Keratinocyte (primary cell): Measurements from ENCODE around the gene FAM50B. TPM values are rescaled to one million over a fixed set of nuclear protein-coding genes. Genes with fewer than 3 reads are reported as not detected.

ENCODE experiments used
- DNase-seq: peaks from one replicate; pipeline ENCODE4 v3.0.0-alpha.2; 2011; ENCODE audit warnings: low read depth, missing footprints, low spot score
- FAIRE-seq: peaks from 2 replicates; lab custom pipeline; 2011; peaks lifted over from hg19 to GRCh38; lab: Jason Lieb, UNC
- H2AFZ ChIP-seq: 2 replicates; pipeline ENCODE4 v1.6.0; 2012; ENCODE audit warnings: low read length, control low read depth, inconsistent platforms; ENCODE audit not compliant: control insufficient read depth
- H3K27ac ChIP-seq: 2 replicates; pipeline ENCODE4 v1.5.1; 2011; ENCODE audit warnings: low read length; ENCODE audit not compliant: control insufficient read depth, insufficient read depth
- H3K27me3 ChIP-seq: 3 replicates; pipeline ENCODE4 v1.6.0; 2011; ENCODE audit warnings: low read length; ENCODE audit not compliant: control insufficient read depth, insufficient read depth; ENCODE audit errors: extremely low read depth
- H3K36me3 ChIP-seq, 2 experiments: 2 replicates in 1 of 2; 3 replicates in 1 of 2; pipeline ENCODE4 v1.5.1; 2011; ENCODE audit warnings: low read length in 2 of 2, mild to moderate bottlenecking in 1 of 2; ENCODE audit not compliant: control insufficient read depth in 2 of 2, insufficient read depth in 2 of 2; ENCODE audit errors: extremely low read depth in 1 of 2
- H3K4me1 ChIP-seq: 3 replicates; pipeline ENCODE4 v1.5.1; 2011; ENCODE audit warnings: low read length; ENCODE audit not compliant: control insufficient read depth, insufficient read depth; ENCODE audit errors: extremely low read depth
- H3K4me2 ChIP-seq: 3 replicates; pipeline ENCODE4 v1.6.0; 2011; ENCODE audit warnings: low read depth, low read length; ENCODE audit not compliant: control insufficient read depth, insufficient read depth; ENCODE audit errors: extremely low read depth
- H3K4me3 ChIP-seq, 3 experiments: fragments of 200-600 bp in 1 of 3; sonication (generic) in 1 of 3; 2 replicates in 2 of 3; 3 replicates in 1 of 3; pipeline ENCODE4 v1.5.1; 2011 to 2016; ENCODE audit warnings: low read length in 3 of 3, mild to moderate bottlenecking in 3 of 3, control low read depth in 2 of 3, inconsistent platforms in 1 of 3, low read depth in 1 of 3, mixed read lengths in 1 of 3, mixed run types in 1 of 3, moderate library complexity in 1 of 3; ENCODE audit not compliant: control insufficient read depth in 2 of 3, insufficient read depth in 2 of 3; ENCODE audit errors: extremely low read depth in 1 of 3
- H3K79me2 ChIP-seq: 2 replicates; pipeline ENCODE4 v1.6.0; 2012; ENCODE audit warnings: low read length; ENCODE audit not compliant: control insufficient read depth, insufficient read depth
- H3K9ac ChIP-seq: 3 replicates; pipeline ENCODE4 v1.6.0; 2011; ENCODE audit warnings: low read length; ENCODE audit not compliant: control insufficient read depth, insufficient read depth; ENCODE audit errors: extremely low read depth
- H3K9me1 ChIP-seq: 3 replicates; pipeline ENCODE4 v1.6.0; 2011; ENCODE audit warnings: low read length; ENCODE audit not compliant: control insufficient read depth, insufficient read depth; ENCODE audit errors: extremely low read depth
- H3K9me3 ChIP-seq: 2 replicates; pipeline ENCODE4 v1.5.1; 2012; ENCODE audit warnings: low read depth, low read length; ENCODE audit not compliant: control insufficient read depth
- H4K20me1 ChIP-seq: 3 replicates; pipeline ENCODE4 v1.6.0; 2011; ENCODE audit warnings: low read length; ENCODE audit not compliant: control insufficient read depth, insufficient read depth; ENCODE audit errors: extremely low read depth
- CTCF ChIP-seq, 3 experiments: IDR thresholded peaks in 1 of 3; conservative IDR thresholded peaks in 1 of 3; optimal IDR thresholded peaks in 1 of 3; 2 replicates in 2 of 3; 3 replicates in 1 of 3; pipeline versions ENCODE3 to v1.5.1; 2011; ENCODE audit warnings: low read length in 3 of 3, mild to moderate bottlenecking in 3 of 3, moderate library complexity in 2 of 3, control low read depth in 1 of 3, inconsistent platforms in 1 of 3; ENCODE audit not compliant: insufficient read depth in 2 of 3; ENCODE audit errors: extremely low read depth in 1 of 3
- EZH2 ChIP-seq: IDR thresholded peaks from one replicate; pipeline ENCODE4 v1.6.1; 2012; ENCODE audit warnings: inconsistent platforms, mild to moderate bottlenecking, low read length, moderate library complexity
- dilution Hi-C: fragments of 300-500 bp; cut with MboI; formaldehyde crosslinking; loops from one replicate; pipeline ENCODE4 v1.7.0; 2020; ENCODE audit warnings: low sequenced_read_pairs; ENCODE audit not compliant: extremely low pct_ligation_motif_present
- polyA plus RNA-seq, 5 experiments: library from polyadenylated mRNA; depleted of rRNA in 3 of 5; stranded (reverse) in 3 of 5; stranded (forward) in 1 of 5; unstranded in 1 of 5; fragments of >200 nt; gene quantifications; 1 replicate in 1 of 5; 2 replicates in 3 of 5; 3 replicates in 1 of 5; pipeline versions ENCODE4 v1.2.1 to v1.2.3, GENCODE V29; 2011 to 2012; ENCODE audit warnings: missing spikeins in 2 of 5, low read depth in 1 of 5, low replicate concordance in 1 of 5

Gene FAM50B
- polyA plus RNA-seq, 1 donor (not counting 4 experiments of a cell fraction or from before 2014, with no cell fraction given), result 4.0 TPM

DNA sequence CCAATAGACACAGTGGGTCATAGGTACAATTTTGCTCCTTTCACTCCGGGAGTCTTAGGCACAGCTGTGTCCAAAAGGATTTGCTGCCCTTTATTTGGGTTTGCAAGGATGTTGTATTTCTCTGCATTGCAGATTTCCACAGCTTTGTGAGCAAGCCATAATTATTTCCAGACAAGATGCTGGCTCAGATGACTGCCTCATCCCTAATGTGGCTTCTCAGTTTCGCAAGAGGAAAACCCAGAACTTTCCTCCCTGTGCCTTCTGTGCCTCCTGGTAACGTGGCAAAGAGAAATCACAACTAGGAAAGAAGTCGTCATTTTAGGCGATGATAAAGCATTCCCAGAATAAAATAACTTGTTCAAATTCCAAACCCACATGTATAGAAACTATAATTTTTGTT lies 33.7 kb downstream of the FAM50B start:
- Histone ChIP-seq H3K9me1 (no peaks in the 10 kb centered on the region), H3K4me1 (peaks cover 10% of the 10 kb centered on the region), H2AFZ (no peak overlapping the region), H3K36me3 (no peaks in the 10 kb centered on the region), H3K27me3 (no peaks in the 10 kb centered on the region), H3K9me3 (no peaks in the 10 kb centered on the region), H3K4me3 (no peak overlapping the region), H3K9ac (no peak overlapping the region), H3K79me2 (no peaks in the 10 kb centered on the region), H3K4me2 (no peak overlapping the region), H3K27ac (no peak overlapping the region), H4K20me1 (no peaks in the 10 kb centered on the region)
- DNase-seq (no peak), FAIRE-seq (no peak)
- no peak for TF ChIP-seq CTCF (optimal IDR thresholded peaks at IDR 0.05 in 1 of 3, IDR thresholded peaks at IDR 0.05 in 1 of 3, conservative IDR thresholded peaks at IDR 0.05 in 1 of 3; ENCODE audit: extremely low read depth in 1 of 3, insufficient read depth in 2 of 3, low read length in 3 of 3)
- TF ChIP-seq EZH2, result no peak
- dilution Hi-C loops, result no loop called here

DNA sequence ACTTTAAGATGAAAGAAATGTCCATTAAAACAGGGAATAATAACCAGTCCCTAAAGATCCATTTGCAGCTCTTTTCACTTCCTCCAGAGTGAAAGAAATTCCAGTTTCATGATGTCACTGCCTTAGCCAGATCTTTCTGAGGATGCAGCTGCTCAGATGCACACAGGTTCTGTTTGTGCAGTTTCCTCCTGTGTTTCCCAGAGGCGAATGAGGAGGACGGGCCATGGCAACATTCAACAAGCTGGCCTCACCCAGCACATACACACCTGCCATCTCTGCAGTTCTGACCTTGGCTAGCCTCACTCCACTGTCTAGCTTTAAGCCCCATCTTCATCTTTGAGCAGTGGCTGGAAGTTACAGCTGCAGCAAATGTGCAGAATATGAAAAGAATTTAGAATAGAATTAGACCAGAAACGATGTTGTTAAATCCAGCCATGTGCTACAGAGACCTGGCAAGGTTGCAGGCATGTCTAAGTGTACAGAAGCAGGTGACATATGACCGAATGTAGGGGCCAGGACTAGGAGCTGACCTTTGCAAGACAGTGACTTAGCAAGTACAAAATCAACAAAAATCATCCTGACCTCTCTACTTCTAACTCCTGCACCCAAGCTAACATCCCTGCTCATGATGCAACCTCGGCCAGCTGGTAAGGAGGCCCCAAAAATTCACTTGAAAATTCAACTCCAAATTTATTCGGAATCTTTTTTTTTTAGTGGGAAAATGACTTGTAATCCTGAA lies 35.0 kb downstream of the FAM50B start:
- H3K4me2 ChIP-seq, result peak overlapping the region; percentile 31
- peaks cover 10% of the 10 kb centered on the region for H3K4me1 ChIP-seq
- H3K9me1 ChIP-seq, result no peaks in the 10 kb centered on the region
- H3K27me3 ChIP-seq, result no peaks in the 10 kb centered on the region
- TF ChIP-seq CTCF (optimal IDR thresholded peaks at IDR 0.05 in 1 of 3, IDR thresholded peaks at IDR 0.05 in 1 of 3, conservative IDR thresholded peaks at IDR 0.05 in 1 of 3; ENCODE audit: extremely low read depth in 1 of 3, insufficient read depth in 2 of 3, low read length in 3 of 3), result no peak
- TF ChIP-seq EZH2, result no peak
- no peaks in the 10 kb centered on the region for H3K36me3 ChIP-seq
- H3K4me3 ChIP-seq, result no peak overlapping the region
- FAIRE-seq, result peak; percentile 89
- no peak overlapping the region for H2AFZ ChIP-seq
- peak; percentile 5 for DNase-seq
- H3K27ac ChIP-seq, result no peak overlapping the region
- no peak overlapping the region for H3K9ac ChIP-seq
- H4K20me1 ChIP-seq, result no peaks in the 10 kb centered on the region
- no peaks in the 10 kb centered on the region for H3K9me3 ChIP-seq
- dilution Hi-C loops, result no loop called here
- no peaks in the 10 kb centered on the region for H3K79me2 ChIP-seq
